ENCODE data around the gene RCOR3.
"Not testable (repeated sequence)": the region's sequence is repeated elsewhere in the genome, so short reads cannot be mapped to it uniquely, and the experiment has no call there.

Gene RCOR3

DNA sequence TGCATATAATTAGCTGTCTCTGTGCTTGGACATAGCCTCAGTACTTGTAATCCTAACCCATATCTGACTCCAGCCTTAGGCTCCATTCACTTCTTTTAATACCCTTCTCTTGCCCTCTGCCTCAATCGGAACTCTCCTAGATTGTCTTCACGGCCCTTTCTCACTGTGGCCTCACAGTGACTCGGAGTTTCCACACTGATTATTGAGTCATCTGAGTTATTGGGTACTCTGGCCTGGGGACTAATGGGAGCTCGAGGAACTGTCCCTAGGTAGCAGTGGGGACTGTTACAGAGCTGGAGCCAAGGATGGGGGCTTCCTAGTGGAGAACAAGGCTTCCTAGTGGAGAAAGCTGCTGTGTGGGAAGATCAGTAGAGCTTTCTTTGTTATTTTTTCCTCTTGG lies 84.4 kb downstream of the RCOR3 start:
- DNase-seq: no peak

DNA sequence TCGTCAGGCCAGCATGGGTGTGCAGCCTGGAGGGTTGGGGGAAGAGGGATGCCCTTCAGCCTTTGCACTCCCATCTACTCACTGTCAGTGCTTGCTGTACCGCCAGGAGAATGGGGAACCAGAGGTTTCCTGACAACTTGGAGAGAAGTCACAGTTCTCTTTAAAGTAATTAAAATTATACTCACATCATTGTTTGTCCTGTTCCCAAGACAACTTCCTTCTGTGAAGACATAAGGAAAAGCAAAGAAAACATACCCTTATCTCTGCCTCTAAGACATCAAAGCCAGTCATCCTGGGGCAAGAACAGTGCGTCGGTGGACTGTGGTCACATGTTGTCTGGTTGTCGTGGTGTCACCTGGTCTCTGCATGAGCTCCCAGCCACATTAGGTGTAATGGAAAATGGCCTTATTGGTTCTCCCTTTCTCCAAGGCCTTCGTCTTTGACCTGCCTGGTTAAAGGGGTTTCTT lies 85.0 kb downstream of the RCOR3 start:
- no peak for DNase-seq

DNA sequence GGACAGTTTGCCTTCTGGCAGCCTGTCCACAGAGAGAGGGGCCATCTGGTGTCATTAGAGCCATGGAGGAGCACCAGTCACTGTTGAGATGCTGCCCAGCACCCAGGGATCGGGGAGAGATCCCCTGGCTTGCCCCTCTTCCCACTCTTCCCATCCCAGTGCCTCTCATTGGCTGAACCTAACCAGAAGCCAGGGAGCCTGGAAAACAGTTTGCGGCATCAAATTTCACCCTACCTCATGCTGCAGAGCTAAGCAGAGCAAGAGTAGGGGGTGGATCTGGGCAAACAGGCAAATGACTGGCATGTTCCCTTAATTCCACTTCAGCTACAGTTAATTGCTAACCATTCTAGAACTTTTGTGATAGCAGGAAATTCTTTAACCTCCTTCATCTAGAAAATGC lies 86.6 kb downstream of the RCOR3 start:
- no peak for DNase-seq

DNA sequence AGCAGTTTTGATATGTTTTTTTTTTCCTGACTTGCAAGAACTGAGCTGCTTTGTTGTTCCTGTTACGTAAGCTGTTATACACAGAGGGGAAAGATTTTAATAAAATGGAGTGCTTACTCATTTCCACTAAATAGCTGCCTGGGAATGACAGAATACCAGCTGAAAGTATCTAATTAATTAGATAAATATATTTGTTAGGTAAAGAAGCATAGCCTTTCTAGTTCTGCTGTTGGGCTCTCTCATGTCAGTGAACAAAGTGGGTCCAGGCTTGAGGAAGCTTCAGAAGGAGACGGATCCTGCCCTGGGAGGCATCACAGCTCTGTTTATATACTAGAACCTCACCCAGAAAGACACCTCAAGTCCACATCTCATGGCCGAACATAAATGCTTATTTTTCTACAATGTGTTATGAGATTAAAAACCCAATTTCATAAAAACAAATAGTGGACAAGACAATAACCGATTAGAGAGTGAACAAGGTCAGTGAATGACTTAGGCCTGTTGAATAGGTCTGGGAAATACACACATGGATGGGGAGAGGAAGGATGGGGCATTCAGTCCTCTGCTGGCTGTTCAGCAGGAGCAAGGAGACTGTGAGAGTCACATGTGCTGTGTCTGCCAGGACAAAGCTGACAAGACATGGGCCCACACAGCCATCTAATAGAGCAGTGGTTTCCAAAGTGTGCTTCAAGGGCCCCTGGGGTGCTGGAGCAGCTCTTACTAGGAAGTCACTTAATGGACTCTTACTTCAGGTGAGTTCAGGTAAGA lies 88.1 kb downstream of the RCOR3 start:
- DNase-seq: no peak

DNA sequence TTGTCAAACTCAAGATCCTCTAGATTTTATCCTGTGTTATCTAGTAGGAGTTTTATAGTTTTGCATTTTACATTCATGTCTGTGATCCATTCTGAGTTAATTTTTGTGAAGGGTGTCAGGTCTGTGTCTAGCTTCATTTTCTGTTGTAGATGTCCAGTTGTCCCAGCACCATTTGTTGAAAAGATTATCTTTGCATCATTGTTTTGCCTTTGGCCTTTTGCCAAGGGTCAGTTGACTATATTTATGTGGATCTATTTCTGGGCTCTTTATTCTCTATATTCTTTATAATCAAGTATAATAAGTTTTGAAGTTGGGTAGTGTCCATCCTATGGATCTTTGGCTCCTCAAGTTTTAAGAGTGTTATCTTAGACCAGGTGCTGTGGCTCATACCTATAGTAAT lies 89.4 kb downstream of the RCOR3 start:
- DNase-seq: no peak

DNA sequence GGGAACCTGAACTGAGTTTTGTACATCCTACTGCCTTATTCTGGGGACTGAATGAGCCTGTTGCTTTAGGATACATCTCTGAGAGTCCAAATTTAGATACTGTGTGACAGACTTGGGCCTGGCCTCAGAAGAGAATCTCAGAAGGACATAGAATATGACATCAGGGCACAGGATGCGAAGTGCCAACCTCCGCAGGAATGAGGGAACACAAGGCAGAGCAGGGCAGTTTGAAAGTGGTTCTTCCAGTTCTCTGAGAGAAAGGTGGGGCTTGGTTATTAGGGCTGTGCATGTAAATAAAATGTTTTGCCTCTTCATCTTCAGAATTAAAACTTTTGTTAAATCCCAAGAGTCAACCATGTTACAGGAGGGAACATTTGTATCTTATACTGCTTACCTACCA lies 90.6 kb downstream of the RCOR3 start:
- DNase-seq: no peak

DNA sequence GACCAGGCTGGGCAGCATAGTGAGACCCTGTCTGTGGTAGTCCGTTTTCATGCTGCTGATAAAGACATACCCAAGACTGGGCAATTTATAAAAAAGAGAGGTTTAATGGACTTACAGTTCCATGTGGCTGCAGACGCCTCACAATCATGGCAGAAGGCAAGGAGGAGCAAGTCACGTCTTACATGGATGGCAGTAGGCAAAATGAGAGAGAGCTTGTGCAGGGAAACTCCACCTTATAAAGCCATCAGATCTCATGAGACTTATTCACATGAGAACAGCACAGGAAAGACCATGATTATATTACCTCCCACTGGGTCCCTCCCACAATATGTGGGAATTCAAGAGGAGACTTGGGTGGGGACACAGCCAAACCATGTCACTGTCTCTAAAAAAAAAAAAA lies 92.9 kb downstream of the RCOR3 start:
- DNase-seq: not testable (repeated sequence)

DNA sequence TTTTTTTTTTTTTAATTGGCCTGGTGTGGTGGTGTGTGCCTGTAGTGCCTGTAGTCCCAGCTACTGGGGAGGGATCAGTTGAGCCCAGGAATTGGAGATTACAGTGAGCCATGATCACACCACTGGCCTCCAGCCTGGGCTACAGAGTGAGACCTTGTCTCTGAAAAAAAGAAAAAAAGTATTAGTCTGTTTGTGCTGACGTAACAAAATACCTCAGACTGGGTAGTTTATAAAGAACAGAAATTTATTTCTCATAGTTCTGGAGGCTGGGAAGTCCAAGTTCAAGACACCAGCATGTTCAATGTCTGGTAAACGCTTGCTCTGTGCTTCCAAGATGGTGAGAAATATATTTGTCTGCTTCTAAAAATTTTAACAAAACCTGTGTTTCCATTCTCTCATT lies 93.3 kb downstream of the RCOR3 start:
- DNase-seq: no peak

DNA sequence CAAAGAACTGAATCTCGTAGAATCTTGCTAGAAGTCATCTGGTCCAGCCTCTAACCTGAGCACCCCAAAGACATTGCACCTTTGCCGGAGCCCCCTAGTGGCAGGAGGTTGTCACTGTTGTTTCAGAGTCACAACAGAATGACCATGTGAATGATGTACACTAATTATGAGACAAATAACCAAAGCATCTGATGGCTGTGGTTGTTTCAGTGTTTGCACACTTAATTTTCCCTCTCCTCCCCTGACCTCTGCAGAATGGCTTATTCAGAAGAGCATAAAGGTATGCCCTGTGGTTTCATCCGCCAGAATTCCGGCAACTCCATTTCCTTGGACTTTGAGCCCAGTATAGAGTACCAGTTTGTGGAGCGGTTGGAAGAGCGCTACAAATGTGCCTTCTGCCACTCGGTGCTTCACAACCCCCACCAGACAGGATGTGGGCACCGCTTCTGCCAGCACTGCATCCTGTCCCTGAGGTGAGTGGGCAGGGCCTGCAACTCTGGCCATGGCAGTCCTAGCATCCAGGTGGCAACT lies 93.9 kb downstream of the RCOR3 start:
- DNase-seq: peak; percentile 59

DNA sequence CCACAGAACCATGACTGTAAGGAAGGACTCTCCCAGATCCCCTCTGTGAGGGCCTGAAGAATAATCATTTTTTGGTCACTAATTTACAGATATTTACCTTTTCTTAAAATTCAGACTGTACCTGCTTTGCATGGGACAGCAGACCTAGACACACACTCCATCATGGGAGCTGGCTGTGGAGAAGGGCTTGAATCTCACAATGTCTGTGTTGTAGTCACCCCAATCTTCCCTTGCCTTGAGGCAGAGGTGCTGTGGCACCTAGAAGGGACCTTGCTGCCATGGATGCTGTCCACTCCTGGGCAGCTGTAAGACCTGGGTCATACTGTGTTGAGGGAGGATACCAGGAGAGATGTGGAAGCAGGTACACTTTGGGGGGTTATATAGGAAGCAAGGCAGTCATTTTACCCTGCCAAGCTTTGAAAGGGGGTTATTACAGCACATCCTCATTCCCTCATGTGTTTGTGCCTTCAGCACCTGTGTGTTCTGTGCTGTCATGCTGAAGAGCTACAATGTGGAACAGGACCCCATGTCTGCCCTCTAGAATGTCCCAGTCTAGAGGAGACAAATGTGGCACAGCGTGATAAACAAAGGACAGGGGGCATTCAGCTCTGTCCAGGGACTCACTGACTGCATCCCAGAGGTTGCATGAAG lies 94.5 kb downstream of the RCOR3 start:
- DNase-seq: no peak

DNA sequence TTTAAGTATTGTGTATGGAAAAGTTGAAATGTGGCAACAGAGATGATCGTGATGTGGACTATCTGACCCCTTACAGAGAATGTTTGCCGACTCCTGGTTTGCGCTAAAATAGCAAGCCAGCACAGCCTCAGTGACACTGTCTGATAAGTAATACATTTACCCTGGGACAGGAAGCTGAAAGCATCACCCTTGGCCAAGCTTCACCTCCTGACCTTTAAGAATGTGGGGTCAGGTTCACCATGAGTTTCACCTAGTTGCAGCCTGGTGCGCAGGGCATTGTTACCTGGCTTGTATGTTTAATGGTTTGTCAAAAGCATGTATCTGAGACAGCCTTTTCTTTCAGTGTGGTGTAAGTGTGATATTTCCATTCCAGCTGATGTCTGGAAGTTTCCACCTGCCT lies 96.7 kb downstream of the RCOR3 start:
- DNase-seq: no peak

DNA sequence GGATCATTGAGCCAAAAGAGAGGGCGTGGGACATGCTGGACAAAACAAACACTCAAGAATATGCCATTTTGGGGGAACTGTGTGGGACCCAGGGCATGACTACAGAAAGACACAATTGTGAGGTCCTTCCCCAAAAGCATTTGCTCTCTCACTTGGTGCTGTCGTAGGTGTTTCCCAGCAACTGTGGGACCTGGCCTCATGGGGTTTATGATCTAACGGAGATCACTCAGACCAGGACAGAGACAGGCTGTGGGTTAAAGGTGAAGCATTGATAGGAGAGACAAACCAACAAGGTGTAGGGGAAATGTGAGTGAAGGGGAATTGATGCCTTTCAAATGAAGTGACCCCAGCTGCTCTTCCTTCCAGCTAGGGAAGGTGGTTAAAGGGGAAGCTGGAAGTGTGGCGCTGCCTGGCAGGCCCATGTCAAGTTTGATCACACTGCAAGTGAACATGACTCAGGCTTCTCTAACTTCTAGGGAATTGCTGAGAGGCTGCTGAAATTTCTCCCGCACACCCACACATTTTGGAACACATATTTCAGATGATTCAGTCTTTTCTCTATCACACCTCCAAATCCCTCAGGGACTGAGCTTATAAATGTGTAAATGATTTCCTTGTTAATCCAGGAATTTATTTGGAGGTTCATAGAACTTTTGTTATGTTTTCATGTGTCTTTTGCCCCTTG lies 97.7 kb downstream of the RCOR3 start:
- DNase-seq: no peak

DNA sequence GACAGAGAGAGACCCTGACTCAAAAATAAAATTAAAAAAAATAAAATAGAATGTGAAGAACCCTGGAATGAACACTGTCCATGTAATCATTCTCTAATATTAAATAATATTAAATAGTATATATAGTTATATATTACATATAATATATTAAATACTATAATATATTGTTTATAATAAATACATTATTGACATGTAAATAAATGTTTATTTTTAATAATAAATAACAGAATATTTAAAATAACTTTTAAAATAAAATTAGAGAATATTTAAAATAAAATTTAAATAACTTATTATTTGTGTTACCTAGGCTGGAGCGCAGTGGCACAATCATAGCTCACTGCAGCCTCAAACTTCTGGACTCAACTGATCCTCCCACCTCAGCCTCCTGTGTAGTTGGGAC lies 99.5 kb downstream of the RCOR3 start:
- no peak for DNase-seq

DNA sequence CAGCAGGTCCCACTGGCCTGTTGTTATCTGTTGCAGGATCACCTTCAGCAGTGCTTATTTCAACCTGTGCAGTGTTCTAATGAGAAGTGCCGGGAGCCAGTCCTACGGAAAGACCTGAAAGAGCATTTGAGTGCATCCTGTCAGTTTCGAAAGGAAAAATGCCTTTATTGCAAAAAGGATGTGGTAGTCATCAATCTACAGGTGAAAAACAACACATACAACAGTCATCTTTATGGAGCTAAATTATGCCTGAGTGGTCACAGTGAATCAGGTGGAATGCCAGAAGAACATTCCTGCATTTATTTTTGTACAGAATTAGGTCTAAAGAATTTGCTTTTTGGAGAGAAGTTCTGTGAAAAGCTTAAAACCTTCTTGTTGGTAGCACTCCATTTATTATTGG lies 100.7 kb downstream of the RCOR3 start:
- no peak for DNase-seq

DNA sequence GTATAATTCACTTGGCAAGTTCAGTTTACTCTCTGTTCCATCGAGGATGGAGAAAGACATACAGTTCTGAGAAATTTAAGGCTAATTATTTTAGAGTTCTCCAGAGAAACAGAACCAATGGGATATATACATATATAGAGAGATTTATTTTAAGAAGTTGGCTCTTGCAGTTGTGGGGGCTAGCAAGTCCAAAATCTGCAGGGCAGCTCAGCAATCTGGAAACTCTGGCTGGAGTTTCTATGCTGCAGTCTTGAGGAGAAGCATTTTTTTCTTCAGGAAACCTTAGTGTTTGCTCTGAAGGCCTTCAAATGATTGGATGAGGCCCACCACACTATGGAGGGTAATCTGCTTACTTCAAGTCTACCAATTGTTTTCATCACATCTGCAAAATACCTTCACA lies 102.0 kb downstream of the RCOR3 start:
- DNase-seq: no peak

Data from stimulated activated CD4-positive, alpha-beta T cell treated with anti-CD3 and anti-CD28 coated beads, Interleukin-1b, Interleukin-23, amount 100 ng/mL, for 48 hours (primary cell).